Measurements from ENCODE around the gene AKAP6. TPM values are rescaled to one million over a fixed set of nuclear protein-coding genes. Genes with fewer than 3 reads are reported as not detected.
"Not testable (repeated sequence)": the region's sequence is repeated elsewhere in the genome, so short reads cannot be mapped to it uniquely, and the experiment has no call there.

Gene AKAP6
- total RNA-seq, 2 donors from 2014 or later: 33.5 to 108 TPM

DNA sequence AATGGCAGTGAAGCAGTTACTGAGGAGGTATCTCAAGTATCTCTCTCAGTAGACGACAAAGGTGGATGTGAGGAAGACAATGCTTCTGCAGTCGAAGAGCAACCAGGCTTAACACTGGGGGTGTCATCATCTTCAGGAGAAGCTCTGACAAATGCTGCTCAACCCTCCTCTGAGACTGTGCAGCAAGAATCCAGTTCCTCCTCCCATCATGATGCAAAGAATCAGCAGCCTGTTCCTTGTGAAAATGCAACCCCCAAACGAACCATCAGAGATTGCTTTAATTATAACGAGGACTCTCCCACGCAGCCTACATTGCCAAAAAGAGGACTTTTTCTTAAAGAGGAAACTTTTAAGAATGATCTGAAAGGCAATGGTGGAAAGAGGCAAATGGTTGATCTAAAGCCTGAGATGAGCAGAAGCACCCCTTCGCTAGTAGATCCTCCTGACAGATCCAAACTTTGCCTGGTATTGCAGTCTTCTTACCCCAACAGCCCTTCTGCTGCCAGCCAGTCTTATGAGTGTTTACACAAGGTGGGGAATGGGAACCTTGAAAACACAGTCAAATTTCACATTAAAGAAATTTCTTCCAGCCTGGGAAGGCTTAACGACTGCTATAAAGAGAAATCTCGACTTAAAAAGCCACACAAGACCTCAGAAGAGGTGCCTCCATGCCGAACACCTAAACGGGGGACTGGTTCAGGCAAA lies 216.6 kb downstream of the AKAP6 start:
- no peak for DNase-seq (ENCODE audit: low spot score)
- intact Hi-C loops (cut with DNase I): no loop called here

DNA sequence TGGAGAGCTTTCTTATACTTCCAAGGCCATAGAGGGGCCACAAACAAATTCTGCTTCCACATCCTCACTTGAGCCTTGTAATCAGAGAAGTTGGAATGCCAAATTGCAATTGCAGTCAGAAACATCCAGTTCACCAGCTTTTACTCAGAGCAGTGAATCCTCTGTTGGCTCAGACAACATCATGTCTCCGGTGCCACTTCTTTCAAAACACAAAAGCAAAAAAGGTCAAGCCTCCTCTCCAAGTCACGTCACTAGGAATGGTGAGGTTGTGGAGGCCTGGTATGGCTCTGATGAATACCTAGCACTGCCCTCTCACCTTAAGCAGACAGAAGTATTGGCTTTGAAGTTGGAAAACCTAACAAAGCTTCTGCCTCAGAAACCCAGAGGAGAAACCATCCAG lies 217.1 kb downstream of the AKAP6 start:
- intact Hi-C loops (cut with DNase I): no loop called here

DNA sequence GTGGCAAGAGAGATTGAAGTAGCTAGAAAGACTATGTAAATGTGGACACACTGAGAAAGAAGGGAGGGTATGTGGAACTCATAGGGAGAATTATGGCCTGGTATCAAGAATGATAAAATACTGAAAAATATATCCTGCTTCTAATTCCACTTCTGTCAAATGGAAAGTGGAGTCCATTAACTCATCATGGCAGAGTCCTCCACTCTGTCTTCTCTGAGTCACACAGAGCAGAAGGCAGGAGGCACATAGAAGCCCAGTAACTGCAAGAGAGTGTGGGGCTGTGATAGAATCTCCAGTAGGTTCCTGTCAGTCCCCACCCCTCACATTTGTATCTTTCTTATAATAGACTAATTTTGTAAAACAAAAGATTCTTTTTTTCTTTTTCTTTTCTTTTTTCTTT lies 223.7 kb downstream of the AKAP6 start:
- intact Hi-C loops (cut with DNase I): no loop called here
- no peak for DNase-seq (ENCODE audit: low spot score)

More for the DNA sequence above, 217.1 kb downstream of the AKAP6 start:
- no peak for DNase-seq (ENCODE audit: low spot score)

DNA sequence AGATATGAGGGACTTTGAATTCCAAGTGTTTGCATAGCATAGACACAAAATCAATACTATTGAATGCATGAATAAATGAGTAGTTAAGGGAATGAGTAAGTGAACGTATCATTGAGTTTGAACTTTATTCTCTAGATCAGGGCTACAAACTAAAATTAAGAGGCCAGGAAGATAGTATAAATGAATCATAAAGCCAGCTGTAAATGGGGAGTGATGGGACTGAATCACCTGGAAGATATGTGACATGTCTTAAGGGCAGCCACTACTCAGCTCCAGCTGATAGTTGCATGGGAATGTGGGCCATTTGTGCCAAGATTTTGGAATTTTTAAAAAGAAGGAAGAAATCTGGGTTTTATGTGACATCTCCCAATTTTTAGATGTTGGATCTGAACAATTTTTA lies 229.9 kb downstream of the AKAP6 start:
- DNase-seq (ENCODE audit: low spot score): no peak
- intact Hi-C loops (cut with DNase I): no loop called here

DNA sequence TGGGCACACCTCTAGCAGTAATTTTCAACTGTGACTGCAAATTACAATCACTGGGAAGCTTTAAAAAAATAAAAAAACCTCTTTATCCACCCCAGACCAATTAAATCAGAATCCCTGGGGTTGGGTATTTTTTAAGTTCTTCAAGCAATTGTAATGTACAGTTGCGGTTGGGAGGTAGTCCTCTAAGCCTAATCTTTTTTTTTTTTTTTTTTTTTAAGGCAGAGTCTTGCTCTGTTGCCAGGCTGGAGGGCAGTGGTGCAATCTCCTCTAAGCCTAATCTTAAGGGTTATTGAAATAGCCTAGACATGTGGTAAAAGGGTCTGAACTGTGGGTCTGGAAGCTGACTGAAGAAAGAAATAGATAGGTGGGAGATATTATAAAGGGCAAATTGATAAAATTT lies 230.5 kb downstream of the AKAP6 start:
- intact Hi-C loops (cut with DNase I): no loop called here

DNA sequence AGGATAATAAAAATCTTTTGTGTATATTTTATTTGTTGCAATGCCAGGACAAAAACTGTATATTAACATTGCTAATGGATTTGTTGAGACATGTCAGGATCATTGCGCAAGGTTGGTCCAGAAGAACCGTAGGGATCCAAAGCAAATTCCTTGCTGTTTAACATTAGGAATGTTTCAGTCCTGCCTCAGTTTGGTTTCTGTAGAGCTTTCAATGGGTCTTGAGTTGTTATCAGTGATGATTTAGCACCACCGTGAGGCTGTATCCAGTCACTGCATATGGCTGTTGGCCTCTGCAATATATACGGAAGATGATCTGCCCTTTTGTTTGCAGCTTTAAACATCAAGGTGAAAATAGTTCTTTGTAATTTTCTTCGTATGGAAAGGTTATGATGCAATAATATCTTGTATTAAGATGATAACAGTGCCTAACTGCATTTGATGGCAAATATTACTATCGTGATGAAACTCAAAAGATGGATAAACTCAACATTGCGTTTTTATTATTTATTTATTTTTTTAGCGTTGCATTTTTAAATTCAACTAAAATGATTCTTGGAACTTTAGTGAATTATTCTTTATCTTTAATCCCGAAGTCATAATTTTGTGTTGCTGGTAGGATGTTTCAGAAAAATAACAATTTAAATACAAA lies 231.2 kb downstream of the AKAP6 start:
- intact Hi-C loops (cut with DNase I): no loop called here
- no peak for DNase-seq (ENCODE audit: low spot score)

More for the DNA sequence above, 230.5 kb downstream of the AKAP6 start:
- no peak for DNase-seq (ENCODE audit: low spot score)

DNA sequence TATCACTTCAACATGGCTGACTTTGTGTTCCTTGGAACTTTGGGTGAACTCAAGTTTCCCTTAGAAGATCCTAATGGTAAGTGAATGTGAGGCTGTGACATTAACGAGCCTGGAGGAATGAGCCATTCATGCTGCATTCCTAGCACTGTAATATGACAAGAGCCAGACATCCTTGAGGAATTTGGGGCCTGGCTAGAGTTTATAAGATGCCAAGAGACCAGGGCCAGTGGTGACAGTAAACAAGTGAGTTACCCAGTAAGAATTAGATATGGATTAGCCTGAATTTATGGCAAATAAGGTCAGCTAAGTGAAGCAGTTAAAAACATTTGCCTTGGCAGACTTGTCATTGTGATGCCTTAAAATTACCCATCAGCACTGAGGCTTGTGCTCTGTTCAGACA lies 232.4 kb downstream of the AKAP6 start:
- DNase-seq (ENCODE audit: low spot score): no peak
- intact Hi-C loops (cut with DNase I): no loop called here

DNA sequence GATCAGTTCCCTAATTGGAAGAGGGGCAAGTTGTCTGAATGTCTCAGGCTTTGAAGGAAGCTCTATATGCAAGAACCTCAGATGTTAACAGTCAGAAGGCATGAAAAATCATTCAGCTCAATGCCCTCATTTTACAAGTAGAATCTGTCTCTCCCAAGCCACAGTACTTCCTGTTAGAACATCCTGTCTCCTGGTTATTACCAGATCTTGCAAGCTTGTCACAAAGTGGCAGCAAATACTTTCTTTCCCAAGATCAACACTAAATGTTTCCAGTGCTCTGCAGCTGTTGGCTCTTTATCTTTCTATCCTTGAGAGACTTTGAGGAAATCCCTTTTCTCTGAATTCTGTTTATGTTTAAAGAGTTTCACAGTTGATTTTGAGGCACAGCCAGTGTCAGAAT lies 235.5 kb downstream of the AKAP6 start:
- DNase-seq (ENCODE audit: low spot score): no peak
- intact Hi-C loops (cut with DNase I): no loop called here

DNA sequence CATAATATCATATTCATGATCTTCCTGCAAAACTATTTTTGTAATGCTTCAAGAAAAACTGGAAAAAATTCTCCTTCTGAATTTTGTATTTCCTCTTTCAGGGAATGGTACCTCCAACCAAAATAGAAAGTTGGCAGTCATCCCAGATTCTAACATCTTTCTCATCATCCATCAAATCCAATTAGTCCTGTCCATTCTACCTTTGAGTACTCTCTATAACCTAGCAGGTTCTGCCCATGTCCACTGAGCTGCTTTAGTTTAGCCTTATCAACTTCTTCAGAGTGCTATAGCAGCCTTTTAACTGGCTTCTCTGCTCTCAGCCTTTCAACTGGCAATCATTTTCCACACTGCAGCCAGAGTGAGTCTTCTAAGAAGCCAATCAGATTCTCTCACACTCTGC lies 236.2 kb downstream of the AKAP6 start:
- intact Hi-C loops (cut with DNase I): no loop called here

DNA sequence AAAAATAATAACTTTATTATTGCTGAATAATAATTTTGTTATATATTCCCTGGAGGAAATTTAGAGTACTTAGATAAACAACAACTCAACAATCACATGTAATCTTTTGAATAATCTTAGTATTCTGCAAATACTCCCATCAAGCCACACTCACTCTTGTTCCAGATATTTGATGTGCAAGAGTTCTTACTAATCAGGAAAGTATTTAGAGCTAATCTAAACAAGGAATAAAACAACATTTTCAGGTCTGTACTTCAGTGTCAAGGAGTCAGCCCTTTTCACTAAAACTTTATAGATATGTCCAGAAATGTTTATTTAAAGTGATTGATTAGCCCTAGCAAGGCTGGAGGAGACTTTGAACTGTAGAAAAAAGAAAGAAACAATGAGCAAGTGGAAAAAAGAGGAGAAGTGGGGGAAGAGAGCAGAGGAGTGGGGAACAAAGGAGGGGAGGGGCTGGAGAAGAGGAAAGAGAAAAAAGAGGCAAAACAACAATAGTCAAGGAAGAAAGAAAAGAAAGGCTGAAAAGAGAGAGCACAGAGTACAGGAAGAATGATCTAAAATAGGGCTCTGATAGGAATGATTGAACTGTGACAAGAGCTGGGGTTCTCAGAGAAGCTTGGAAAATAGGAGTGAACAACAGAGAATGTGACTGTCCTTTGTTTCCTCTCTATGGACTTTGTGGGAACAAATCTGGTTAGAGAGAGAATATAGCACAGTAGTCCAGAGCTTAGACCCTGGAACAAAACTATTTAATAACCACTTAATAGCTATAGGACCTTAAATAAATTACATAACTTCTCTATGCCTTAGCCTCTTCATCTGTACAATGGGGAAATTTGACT lies 238.7 kb downstream of the AKAP6 start:
- intact Hi-C loops (cut with DNase I): no loop called here
- no peak for DNase-seq (ENCODE audit: low spot score)

More for the DNA sequence above, 236.2 kb downstream of the AKAP6 start:
- no peak for DNase-seq (ENCODE audit: low spot score)

DNA sequence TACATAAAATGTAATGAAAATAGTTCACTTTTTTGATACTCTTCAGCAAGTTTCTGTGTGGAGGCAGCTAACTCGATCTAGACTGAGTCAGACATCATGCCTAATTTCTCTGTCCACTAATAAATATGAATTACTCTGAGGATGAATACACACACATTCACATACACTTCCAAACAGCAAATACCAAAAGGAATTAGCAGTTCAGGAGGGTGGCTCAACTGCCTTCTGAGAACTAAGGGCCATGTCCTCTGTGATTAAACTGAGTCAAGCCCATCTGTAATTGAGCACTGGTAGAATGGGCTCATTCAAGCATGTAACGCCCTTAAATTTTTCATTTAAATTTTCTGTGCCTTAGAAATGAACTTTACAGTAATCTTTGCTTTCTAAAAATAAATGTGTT lies 242.5 kb downstream of the AKAP6 start:
- intact Hi-C loops (cut with DNase I): loop anchor here in 1 of 2 donors (10.0 kb wide), 1 partner anchor 1223 kb away; no protein-coding TSS in a partner anchor

DNA sequence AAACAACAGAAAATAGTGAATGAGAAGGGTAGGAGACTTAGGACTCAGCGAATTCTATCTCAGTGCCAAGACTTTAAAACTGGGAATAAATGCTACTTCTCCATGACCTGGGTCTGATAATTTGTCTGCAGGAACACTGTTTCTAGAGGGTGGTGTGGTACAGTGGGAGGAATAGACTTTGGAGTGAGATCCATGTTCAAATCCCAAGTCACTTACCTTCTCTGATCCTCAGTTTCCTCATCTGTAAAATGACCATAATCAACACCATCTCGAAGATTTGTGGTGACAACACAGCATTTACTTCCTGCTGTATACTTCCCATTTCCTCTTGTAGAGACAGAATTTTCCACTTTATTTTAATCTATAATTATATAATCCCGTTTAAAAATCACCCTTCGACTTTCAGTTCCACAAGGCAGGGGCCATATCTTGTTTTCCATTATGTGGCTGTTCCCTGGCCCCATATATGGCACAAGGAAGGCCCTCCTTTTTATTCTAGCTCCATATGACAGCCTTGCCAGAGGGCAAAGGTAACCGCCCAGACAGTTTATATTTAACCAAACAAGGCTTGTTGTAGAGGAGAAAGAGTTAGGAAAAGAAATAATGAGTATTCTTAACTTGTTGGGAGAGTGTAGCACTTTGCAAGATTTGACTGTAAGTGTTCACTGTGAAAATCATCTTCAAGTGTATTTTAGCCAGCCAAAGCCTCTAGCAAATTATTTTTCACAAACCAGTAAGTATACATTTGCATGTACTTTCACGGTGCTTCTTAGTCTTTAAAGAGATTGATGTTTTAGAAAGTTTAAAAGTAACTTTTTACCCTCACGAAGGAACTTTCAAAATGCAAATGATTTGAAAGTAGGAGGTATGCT lies 243.1 kb downstream of the AKAP6 start:
- intact Hi-C loops (cut with DNase I): loop anchor here in 1 of 2 donors (10.0 kb wide), 1 partner anchor 1223 kb away; no protein-coding TSS in a partner anchor
- no peak for DNase-seq (ENCODE audit: low spot score)

More for the DNA sequence above, 242.5 kb downstream of the AKAP6 start:
- DNase-seq (ENCODE audit: low spot score): no peak

DNA sequence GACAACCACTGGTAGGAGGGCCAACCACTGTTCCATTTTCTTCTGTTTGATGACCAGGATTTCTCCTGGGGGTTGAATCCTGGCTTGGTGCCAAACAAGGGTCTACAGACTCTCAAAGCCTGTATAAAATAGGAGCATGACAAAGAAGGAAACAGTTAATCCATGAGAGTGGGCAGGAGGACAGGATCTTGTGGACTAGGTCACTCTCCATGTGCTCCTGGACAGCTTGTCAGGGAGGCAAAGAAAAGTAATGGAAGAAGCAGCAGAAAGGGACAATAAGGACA lies 243.7 kb downstream of the AKAP6 start:
- intact Hi-C loops (cut with DNase I): loop anchor here in 1 of 2 donors (10.0 kb wide), 1 partner anchor 1222 kb away; no protein-coding TSS in a partner anchor
- no peak for DNase-seq (ENCODE audit: low spot score)

DNA sequence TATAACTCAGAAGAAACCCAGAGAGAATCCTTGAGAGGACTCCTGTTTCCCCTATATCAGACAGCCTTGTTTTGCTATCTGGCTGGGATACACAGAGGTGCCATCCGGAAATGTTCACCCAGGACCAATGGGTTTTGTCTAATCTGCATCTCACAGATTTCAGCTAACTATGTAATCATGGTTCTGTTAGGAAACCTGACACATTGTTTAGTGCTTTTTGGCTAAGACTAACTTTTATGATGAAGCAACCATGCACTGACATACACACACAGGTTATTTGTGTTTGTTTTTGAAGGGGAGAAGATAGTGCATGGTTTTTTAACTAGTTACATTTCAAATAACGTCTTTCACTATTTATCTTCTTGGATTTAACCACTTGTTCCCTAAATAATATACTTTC lies 245.2 kb downstream of the AKAP6 start:
- DNase-seq (ENCODE audit: low spot score): no peak
- intact Hi-C loops (cut with DNase I): loop anchor here in 1 of 2 donors (10.0 kb wide), 1 partner anchor 1221 kb away; no protein-coding TSS in a partner anchor

DNA sequence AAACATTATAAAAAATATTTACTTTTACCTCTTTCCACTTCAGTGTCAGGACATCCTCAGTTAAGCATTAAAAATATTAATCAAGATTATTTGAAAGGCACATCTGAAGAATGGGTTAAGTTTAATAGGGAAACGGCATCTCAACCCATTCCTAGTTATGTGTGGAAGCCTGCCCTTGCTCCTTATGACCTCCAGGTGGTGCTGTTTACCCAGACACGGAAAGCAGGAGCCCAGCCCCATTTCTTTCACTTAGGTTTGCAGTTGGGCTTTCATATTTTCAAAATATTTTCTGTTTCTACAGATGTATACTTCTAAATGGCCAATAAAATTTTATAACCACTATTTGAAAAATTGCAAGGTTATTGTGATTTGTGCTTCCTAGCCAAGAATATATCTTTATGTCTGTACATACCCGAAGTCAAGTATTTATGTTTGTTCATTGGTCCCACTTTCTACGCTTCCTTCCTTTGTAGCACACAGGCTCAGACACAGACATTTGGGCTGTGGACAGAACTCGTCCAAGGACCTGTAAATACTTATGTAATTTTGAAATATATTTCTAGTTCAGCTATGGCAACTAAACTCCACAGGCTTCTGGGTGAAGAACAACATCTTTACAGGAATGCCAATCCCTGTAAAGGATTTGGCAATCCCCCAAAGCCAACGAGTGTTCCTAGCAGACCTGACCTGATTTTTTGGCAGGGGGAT lies 247.1 kb downstream of the AKAP6 start:
- intact Hi-C loops (cut with DNase I): loop anchor here (5.0 to 10.0 kb wide), 2 partner anchors 1216 to 1219 kb away; no protein-coding TSS in a partner anchor
- DNase-seq (ENCODE audit: low spot score): no peak

DNA sequence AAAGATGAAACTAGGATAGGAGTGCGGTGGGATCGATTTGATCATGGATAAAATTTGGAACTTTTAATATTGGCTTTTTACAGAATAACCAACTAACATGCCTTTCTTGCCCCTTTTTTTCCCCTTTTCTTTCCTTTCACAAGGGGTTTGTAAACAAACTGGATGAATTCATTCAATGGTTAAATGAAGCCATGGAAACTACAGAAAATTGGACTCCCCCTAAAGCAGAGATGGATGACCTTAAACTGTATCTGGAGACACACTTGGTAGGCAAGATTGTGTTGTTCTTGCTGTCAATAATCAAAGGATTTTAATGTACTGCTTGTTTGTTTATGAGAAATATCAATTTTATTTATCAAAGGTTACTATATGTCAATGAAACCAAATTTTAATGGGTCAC lies 247.9 kb downstream of the AKAP6 start:
- intact Hi-C loops (cut with DNase I): loop anchor here (5.0 to 10.0 kb wide), 2 partner anchors 1215 to 1218 kb away; no protein-coding TSS in a partner anchor
- no peak for DNase-seq (ENCODE audit: low spot score)

DNA sequence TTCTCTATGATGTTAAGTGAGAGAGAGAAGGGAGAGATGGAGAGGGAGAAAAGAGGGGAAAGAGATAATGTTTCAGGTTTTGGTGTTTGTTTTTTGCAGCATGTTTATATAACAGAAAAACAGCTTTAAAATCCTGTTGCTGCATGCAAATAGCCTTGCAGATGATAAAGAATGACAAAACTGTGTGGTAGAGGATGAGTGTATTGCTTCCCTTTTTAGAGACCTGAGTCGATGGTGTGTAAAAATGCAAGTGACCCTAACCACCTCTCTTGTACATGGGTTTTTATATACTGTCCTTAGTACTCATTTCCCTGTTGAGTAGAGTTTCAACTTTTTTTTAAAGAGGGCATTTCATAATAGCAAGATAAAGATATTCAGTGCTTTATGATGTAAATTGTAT lies 249.1 kb downstream of the AKAP6 start:
- DNase-seq (ENCODE audit: low spot score): no peak
- intact Hi-C loops (cut with DNase I): loop anchor here (5.0 to 10.0 kb wide), 2 partner anchors 1214 to 1217 kb away; no protein-coding TSS in a partner anchor

DNA sequence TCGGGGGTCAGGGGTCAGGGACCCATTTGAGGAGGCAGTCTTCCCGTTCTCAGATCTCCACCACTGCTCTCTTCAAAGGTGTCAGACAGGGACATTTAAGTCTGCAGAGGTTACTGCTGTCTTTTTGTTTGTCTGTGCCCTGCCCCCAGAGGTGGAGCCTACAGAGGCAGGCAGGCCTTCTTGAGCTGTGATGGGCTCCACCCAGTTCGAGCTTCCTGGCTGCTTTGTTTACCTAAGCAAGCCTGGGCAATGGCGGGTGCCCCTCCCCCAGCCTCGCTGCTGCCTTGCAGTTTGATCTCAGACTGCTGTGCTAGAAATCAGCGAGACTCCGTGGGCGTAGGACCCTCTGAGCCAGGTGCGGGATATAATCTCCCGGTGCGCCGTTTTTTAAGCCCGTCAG lies 254.3 kb downstream of the AKAP6 start:
- DNase-seq (ENCODE audit: low spot score); intact Hi-C loops (cut with DNase I): not testable (repeated sequence)
